ENCODE measurements around the gene HPN.
"Not testable (repeated sequence)": the region's sequence is repeated elsewhere in the genome, so short reads cannot be mapped to it uniquely, and the experiment has no call there.

Gene HPN

GRCh38 chr19:35049456-35049855 lies 7.9 kb downstream of the HPN start:
- no peak for TF ChIP-seq CTCF (IDR thresholded peaks at IDR 0.05; ENCODE audit: borderline replicate concordance, extremely low read depth, low read length, poor library complexity, severe bottlenecking)
- no peak for TF ChIP-seq EZH2 (IDR thresholded peaks at IDR 0.05; ENCODE audit: borderline replicate concordance, low read depth, low read length, severe bottlenecking)
- DNase-seq (no peak), ATAC-seq (ENCODE audit: insufficient read depth, low read depth) (no peak)
- H3K4me2 ChIP-seq (ENCODE audit: insufficient read depth, low read length): no peak overlapping the region
- no peaks in the 10 kb centered on the region; the same call in 1 of the 2 replicates for H4K20me1 ChIP-seq (ENCODE audit: insufficient read depth, low read length)
- H3K79me2 ChIP-seq (ENCODE audit: insufficient read depth, low read length): no peaks in the 10 kb centered on the region
- no peaks in the 10 kb centered on the region for H3K4me1 ChIP-seq (ENCODE audit: insufficient read depth, low read length)
- no peak overlapping the region for H3K27ac ChIP-seq (ENCODE audit: low read length)
- H3K9me3 ChIP-seq (ENCODE audit: insufficient read depth, low read length, severe bottlenecking): no peaks in the 10 kb centered on the region
- no peak overlapping the region for H3K9ac ChIP-seq (ENCODE audit: low read depth, low read length)
- H3K27me3 ChIP-seq (ENCODE audit: insufficient read depth, low read length, poor library complexity): peaks cover 2% of the 10 kb centered on the region
- no peak overlapping the region for H2AFZ ChIP-seq (ENCODE audit: low read depth, low read length)
- no peaks in the 10 kb centered on the region for H3K36me3 ChIP-seq (ENCODE audit: insufficient read depth, low read length)
- no peak overlapping the region for H3K4me3 ChIP-seq (ENCODE audit: low read depth in 1 of 2, low read length in 2 of 2)

GRCh38 chr19:35050662-35051061 lies 9.1 kb downstream of the HPN start:
- H3K4me1 ChIP-seq (ENCODE audit: insufficient read depth, low read length); H4K20me1 ChIP-seq (ENCODE audit: insufficient read depth, low read length); H3K79me2 ChIP-seq (ENCODE audit: insufficient read depth, low read length); H3K27me3 ChIP-seq (ENCODE audit: insufficient read depth, low read length, poor library complexity); H3K4me3 ChIP-seq (ENCODE audit: low read depth in 1 of 2, low read length in 2 of 2); H3K27ac ChIP-seq (ENCODE audit: low read length); H3K4me2 ChIP-seq (ENCODE audit: insufficient read depth, low read length); ATAC-seq (ENCODE audit: insufficient read depth, low read depth); DNase-seq; H2AFZ ChIP-seq (ENCODE audit: low read depth, low read length); H3K9me3 ChIP-seq (ENCODE audit: insufficient read depth, low read length, severe bottlenecking); H3K36me3 ChIP-seq (ENCODE audit: insufficient read depth, low read length); H3K9ac ChIP-seq (ENCODE audit: low read depth, low read length): not testable (repeated sequence)

GRCh38 chr19:35051268-35051667 lies 9.7 kb downstream of the HPN start:
- H3K9ac ChIP-seq (ENCODE audit: low read depth, low read length); DNase-seq; H3K4me2 ChIP-seq (ENCODE audit: insufficient read depth, low read length); ATAC-seq (ENCODE audit: insufficient read depth, low read depth); H3K4me1 ChIP-seq (ENCODE audit: insufficient read depth, low read length); H3K79me2 ChIP-seq (ENCODE audit: insufficient read depth, low read length); H3K27ac ChIP-seq (ENCODE audit: low read length); H3K36me3 ChIP-seq (ENCODE audit: insufficient read depth, low read length); H3K4me3 ChIP-seq (ENCODE audit: low read depth in 1 of 2, low read length in 2 of 2); H3K9me3 ChIP-seq (ENCODE audit: insufficient read depth, low read length, severe bottlenecking); H2AFZ ChIP-seq (ENCODE audit: low read depth, low read length); H4K20me1 ChIP-seq (ENCODE audit: insufficient read depth, low read length): not testable (repeated sequence)
- peaks cover 14% of the 10 kb centered on the region for H3K27me3 ChIP-seq (ENCODE audit: insufficient read depth, low read length, poor library complexity)

- H3K27ac ChIP-seq (ENCODE audit: low read length): no peak overlapping the region
Measured at GRCh38 chr19:35051796-35052195, 10.3 kb downstream of the HPN start.

More at GRCh38 chr19:35051796-35052195, 10.3 kb downstream of the HPN start:
- Histone ChIP-seq H3K27me3 (ENCODE audit: insufficient read depth, low read length, poor library complexity) (peaks cover 19% of the 10 kb centered on the region), H2AFZ (ENCODE audit: low read depth, low read length) (no peak overlapping the region), H3K4me2 (ENCODE audit: insufficient read depth, low read length) (no peak overlapping the region), H3K9me3 (ENCODE audit: insufficient read depth, low read length, severe bottlenecking) (no peaks in the 10 kb centered on the region), H3K4me1 (ENCODE audit: insufficient read depth, low read length) (no peaks in the 10 kb centered on the region), H3K36me3 (ENCODE audit: insufficient read depth, low read length) (no peaks in the 10 kb centered on the region), H3K9ac (ENCODE audit: low read depth, low read length) (no peak overlapping the region), H4K20me1 (ENCODE audit: insufficient read depth, low read length) (no peaks in the 10 kb centered on the region), H3K79me2 (ENCODE audit: insufficient read depth, low read length) (no peaks in the 10 kb centered on the region), H3K4me3 (ENCODE audit: low read depth in 1 of 2, low read length in 2 of 2) (no peak overlapping the region)
- TF ChIP-seq EZH2 (IDR thresholded peaks at IDR 0.05; ENCODE audit: borderline replicate concordance, low read depth, low read length, severe bottlenecking): no peak
- no peak for TF ChIP-seq CTCF (IDR thresholded peaks at IDR 0.05; ENCODE audit: borderline replicate concordance, extremely low read depth, low read length, poor library complexity, severe bottlenecking)
- ATAC-seq (ENCODE audit: insufficient read depth, low read depth) (no peak), DNase-seq (no peak)

Measured in DND-41 (cell line).